Heart right ventricle (tissue), 16 donors: ENCODE measurements around the gene CEMP1. TPM values are rescaled to one million over a fixed set of nuclear protein-coding genes. Genes with fewer than 3 reads are reported as not detected.
"Not testable (repeated sequence)": the region's sequence is repeated elsewhere in the genome, so short reads cannot be mapped to it uniquely, and the experiment has no call there.

ENCODE experiments used
- ATAC-seq, 8 donors: fragments of 200-7000 bp; cut with Tn5 transposase; one replicate each; pipeline ENCODE4 v1.9.1; 2020; ENCODE audit warnings: mild to moderate bottlenecking in 8 of 8, moderate library complexity in 8 of 8, moderate number of reproducible peaks in 1 of 8
- DNase-seq, 2 donors: peaks; one replicate each; pipeline ENCODE4 v3.0.0-alpha.2; 2020
- H3K27ac ChIP-seq, 10 donors: fragments of 200-600 bp; sonication (generic) in 2 of 10; one replicate each; pipeline versions ENCODE4 v1.5.0 to v1.8.0; 2020 to 2022; ENCODE audit warnings: mild to moderate bottlenecking in 3 of 10
- H3K27me3 ChIP-seq, 7 donors: fragments of 200-600 bp; one replicate each; pipeline ENCODE4 v1.8.0; 2021 to 2022; ENCODE audit warnings: mild to moderate bottlenecking in 2 of 7
- H3K36me3 ChIP-seq, 9 donors: fragments of 200-600 bp; sonication (generic) in 1 of 9; one replicate each; pipeline versions ENCODE4 v1.5.0 to v1.8.0; 2020 to 2022; ENCODE audit warnings: mild to moderate bottlenecking in 2 of 9
- H3K4me1 ChIP-seq, 9 donors: fragments of 200-600 bp; sonication (generic) in 1 of 9; one replicate each; pipeline versions ENCODE4 v1.5.0 to v1.8.0; 2020 to 2022; ENCODE audit warnings: mild to moderate bottlenecking in 4 of 9
- H3K4me3 ChIP-seq, 10 donors: fragments of 200-600 bp; sonication (generic) in 2 of 10; one replicate each; pipeline versions ENCODE4 v1.5.0 to v1.8.0; 2020 to 2022; ENCODE audit warnings: mild to moderate bottlenecking in 7 of 10, moderate library complexity in 2 of 10
- H3K9me3 ChIP-seq, 11 donors: fragments of 200-600 bp in 10 of 11; sonication (generic) in 2 of 11; one replicate each; pipeline versions ENCODE4 v1.5.0 to v1.8.0; 2013 to 2022; ENCODE audit warnings: mild to moderate bottlenecking in 2 of 11, control low read depth in 1 of 11, moderate library complexity in 1 of 11
- WGBS, 2 donors: extraction: QIAGEN DNeasy Blood & Tissue Kit; methylation state at CpG; one replicate each; pipeline ENCODE4 v1.1.7; 2013; ENCODE audit warnings: inconsistent platforms in 1 of 2; 5-methylcytosine and 5-hydroxymethylcytosine counted together
- intact Hi-C, 10 donors: fragments of 100-400 bp; cut with DNase I; formaldehyde crosslinking; loops; one replicate each; pipeline versions ENCODE4 v1.11.1 to v1.14.2; 2022
- long read RNA-seq, 3 donors: library from polyadenylated mRNA; unstranded; transcript quantifications; one replicate each; pipeline ENCODE4 v2.0.0, GENCODE V29; 2020 to 2021
- polyA plus RNA-seq, 2 donors: library from polyadenylated mRNA; stranded (reverse); fragments of 200-250 nt; gene quantifications; one replicate each; pipeline ENCODE4 v1.2.3, GENCODE V29; 2013
- total RNA-seq, 10 donors: library from RNA; stranded (reverse); fragmentation: NEBNext Ultra II Directional in 3 of 10; extraction: Animal tissue kit (Norgen Biotek cat#: 25700) in 3 of 10; gene quantifications; one replicate each; pipeline versions ENCODE4 v1.2.1 to v1.2.4, GENCODE V29; 2021 to 2023
- TF ChIP-seq, protein P1 (sequence below), 9 donors: fragments of 200-600 bp; sonication (generic) in 2 of 9; IDR thresholded peaks; one replicate each; pipeline versions ENCODE4 v1.5.0 to v1.8.0; 2021 to 2022; ENCODE audit warnings: antibody characterized with exemption in 9 of 9, mild to moderate bottlenecking in 5 of 9, moderate library complexity in 1 of 9
- donor health status: Arrhythmogenic right ventricular cardiomyopathy.
- donor health status: ischemic (EF 13 %, LVEDD 7.1; RV severe dilation, severe dysfunction).
- donor health status: healthy with polysubstance abuse.
- donor health status: DM: no; HTN: yes; CAD: no.
- donor health status: DM: no; HTN: no; CAD: no.
- donor health status: ischemic (EF 25% LVEDD 6.9; RV normal size, moderate dysfunction).
- donor health status: ischemic (EF 25% LVEDD 5.7; RV mildly dilated, moderate dysfunction).
- donor health status: healthy.
- donor health status: DM: yes; HTN: yes; CAD: no.
- donor health status: Ischemic cardiomyopathy.
- donor health status: ischemic (EF 35%, LVEDD 5.7; RV mildly dilated, moderate dysfunction).
- donor health status: nonischemic (EF 11% LVEDD 7.7; RV severe dilation, severe dysfunction).
- donor health status: DM: yes; HTN: yes; CAD: no.
- donor health status: PGD.
- donor health status: ischemic (EF 29% LVEDD 5.4; RV normal size, mild dysfunction).
- donor health status: nonischemic (EF 23%, LVEDD 6.1; RV moderate dilation, normal function).

Gene CEMP1, protein sequence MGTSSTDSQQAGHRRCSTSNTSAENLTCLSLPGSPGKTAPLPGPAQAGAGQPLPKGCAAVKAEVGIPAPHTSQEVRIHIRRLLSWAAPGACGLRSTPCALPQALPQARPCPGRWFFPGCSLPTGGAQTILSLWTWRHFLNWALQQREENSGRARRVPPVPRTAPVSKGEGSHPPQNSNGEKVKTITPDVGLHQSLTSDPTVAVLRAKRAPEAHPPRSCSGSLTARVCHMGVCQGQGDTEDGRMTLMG
- total RNA-seq (not detected), polyA plus RNA-seq (under 1 TPM; 0.20 to 0.44 TPM)
- long read RNA-seq, donor 1 = 0 reads
- long read RNA-seq, donor 2 = 0 reads
- long read RNA-seq, donor 3 = 0 reads

DNA sequence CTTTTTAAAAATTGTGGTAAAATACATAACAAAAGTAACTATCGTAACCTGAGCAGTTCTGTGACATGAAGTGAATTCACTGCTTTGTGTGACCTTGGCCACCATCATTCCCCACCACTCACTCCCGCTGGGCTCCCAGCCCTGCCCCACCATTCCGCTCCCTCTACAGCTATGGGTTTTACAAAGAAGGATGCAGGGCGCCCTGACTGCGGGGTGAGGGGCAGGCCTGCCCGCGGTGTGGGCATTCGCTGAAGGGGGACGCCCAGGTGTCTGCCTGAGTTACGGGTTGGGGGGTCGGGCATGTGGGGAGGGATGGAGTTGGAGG, at the start of gene CEMP1:
Gene CEMP1 (minus strand): TSS at position 38 of the 325 bp plus-strand sequence. CDS start 335 bp downstream, outside the sequence.
- ATAC-seq = peak in 2 of 8 donors; percentile 0 to 3
- peak within 1 kb of the TSS; percentile 55 to 94 (median 86) for H3K27ac ChIP-seq
- peaks cover 0 to 32% (median 12%) of the 10 kb centered on the region in 9 donors for H3K4me1 ChIP-seq
- peak within 1 kb of the TSS; percentile 47 to 77 (median 66) for H3K4me3 ChIP-seq
- no peak for DNase-seq
- TF ChIP-seq, protein P1, sequence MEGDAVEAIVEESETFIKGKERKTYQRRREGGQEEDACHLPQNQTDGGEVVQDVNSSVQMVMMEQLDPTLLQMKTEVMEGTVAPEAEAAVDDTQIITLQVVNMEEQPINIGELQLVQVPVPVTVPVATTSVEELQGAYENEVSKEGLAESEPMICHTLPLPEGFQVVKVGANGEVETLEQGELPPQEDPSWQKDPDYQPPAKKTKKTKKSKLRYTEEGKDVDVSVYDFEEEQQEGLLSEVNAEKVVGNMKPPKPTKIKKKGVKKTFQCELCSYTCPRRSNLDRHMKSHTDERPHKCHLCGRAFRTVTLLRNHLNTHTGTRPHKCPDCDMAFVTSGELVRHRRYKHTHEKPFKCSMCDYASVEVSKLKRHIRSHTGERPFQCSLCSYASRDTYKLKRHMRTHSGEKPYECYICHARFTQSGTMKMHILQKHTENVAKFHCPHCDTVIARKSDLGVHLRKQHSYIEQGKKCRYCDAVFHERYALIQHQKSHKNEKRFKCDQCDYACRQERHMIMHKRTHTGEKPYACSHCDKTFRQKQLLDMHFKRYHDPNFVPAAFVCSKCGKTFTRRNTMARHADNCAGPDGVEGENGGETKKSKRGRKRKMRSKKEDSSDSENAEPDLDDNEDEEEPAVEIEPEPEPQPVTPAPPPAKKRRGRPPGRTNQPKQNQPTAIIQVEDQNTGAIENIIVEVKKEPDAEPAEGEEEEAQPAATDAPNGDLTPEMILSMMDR (IDR thresholded peaks at IDR 0.05) = no peak
- no peaks in the 10 kb centered on the region for H3K27me3 ChIP-seq
- 11 to 17% methylated on average over 11 of the region's 11 CpGs for WGBS, 2 donors
- H3K9me3 ChIP-seq = no peaks in the 10 kb centered on the region
- intact Hi-C loops = no loop called here
- peaks cover 0 to 42% (median 11%) of the 10 kb centered on the region in 9 donors for H3K36me3 ChIP-seq

DNA sequence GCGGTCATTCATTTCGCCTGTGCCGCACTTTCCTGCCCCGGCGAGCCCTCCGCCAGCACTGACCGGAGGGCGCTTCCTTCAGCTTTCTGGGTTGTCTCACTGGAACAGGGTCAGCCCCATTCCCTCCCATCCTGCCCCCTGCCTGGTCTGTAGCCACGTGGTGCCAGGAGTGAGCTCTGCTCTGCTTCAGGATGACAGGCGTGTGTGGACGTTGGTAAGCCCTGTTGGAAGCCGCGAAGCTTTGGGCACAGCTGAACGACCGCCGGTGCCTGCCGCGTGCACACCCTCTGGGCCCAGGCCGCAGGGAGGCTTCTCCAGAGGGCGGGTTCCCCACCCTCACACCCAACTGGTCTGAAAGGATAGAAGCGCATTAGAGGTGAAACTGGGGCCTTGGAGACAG, 49.6 kb upstream of the CEMP1 start:
- ATAC-seq = peak in 7 of 8 donors; percentile 20 to 78 (median 68)

DNA sequence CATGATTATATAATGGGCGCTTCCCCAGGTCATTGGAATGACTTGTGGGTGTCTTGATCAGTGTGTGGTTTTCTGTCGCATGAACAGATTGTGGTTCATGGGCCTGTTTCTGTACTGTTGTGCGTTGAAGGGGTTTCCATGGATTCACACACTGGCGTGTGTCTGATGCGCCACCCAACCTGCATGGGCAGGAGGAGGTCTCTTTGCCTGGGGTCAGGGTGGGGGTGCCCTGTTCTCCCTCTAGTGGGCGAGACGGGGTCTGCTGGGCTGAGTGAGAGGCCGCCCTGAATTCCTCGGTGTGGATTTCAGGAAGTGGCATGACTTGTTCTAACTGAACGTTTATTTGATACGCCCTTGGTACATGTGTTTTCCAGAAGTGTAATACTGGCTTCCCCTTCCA, 48.9 kb upstream of the CEMP1 start:
- H3K27ac ChIP-seq, intact Hi-C loops, H3K9me3 ChIP-seq, ATAC-seq, H3K36me3 ChIP-seq, H3K27me3 ChIP-seq, H3K4me1 ChIP-seq, DNase-seq, H3K4me3 ChIP-seq: not testable (repeated sequence)
- whole genome bisulfite sequencing, 2 donors = 56 to 67% methylated on average over 4 to 6 of the region's 11 CpGs

More for the DNA sequence above, 49.6 kb upstream of the CEMP1 start:
- Histone ChIP-seq H3K36me3 (peaks cover 0 to 14% (median under 1%) of the 10 kb centered on the region in 9 donors), H3K4me1 (peaks cover 0 to 13% (median 11%) of the 10 kb centered on the region in 9 donors)
- H3K9me3 ChIP-seq, H3K4me3 ChIP-seq, intact Hi-C loops, H3K27ac ChIP-seq, DNase-seq, H3K27me3 ChIP-seq: not testable (repeated sequence)
- WGBS, 2 donors = no CpG with 5 or more reads among the region's 21 CpGs

DNA sequence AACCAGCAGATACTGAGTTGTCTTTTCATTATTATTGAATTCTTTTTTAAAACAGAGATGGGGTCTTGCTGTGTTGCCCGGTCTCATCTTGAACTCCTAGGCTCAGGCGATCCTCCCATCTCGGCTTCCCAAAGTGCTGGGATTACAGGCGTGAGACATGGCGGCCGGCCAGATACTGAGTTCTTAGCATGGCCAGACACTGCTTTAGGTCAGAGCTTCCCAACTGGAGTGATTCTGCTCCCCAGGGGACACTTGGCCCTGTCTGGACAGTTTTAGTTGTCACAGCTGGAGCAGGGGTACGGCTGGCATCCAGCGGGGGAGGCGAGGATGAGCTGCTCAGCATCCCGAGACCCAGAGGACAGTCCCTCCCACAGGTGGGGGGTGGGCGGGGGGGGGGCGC, 47.7 kb upstream of the CEMP1 start:
- H3K27ac ChIP-seq, H3K36me3 ChIP-seq, DNase-seq, H3K27me3 ChIP-seq, intact Hi-C loops, H3K4me3 ChIP-seq, H3K4me1 ChIP-seq, H3K9me3 ChIP-seq: not testable (repeated sequence)
- peak in 2 of 8 donors; percentile 18 to 36 for ATAC-seq
- 63 to 88% methylated on average over 2 of the region's 12 CpGs for WGBS, 2 donors

DNA sequence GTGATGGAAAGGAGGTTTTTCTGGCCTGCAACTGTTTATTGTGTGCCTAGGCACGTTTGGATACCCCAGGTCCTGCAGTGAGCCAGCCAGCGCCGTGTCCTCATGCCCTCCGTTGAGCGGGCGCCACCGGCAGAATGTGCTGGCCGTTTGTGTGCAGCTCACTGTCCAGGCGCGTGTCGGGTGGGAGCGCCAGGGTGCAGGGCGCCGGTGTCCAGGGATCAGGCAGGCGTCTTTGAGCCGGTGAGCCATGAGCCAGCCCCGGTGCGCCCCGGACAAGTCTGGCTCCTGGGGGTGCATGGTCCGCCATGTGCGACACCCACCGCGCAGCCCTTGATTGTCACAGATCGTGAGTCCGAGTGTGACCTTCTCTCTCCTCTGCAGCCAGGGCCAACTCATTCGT, 45.8 kb upstream of the CEMP1 start:
- not testable (repeated sequence) for DNase-seq

DNA sequence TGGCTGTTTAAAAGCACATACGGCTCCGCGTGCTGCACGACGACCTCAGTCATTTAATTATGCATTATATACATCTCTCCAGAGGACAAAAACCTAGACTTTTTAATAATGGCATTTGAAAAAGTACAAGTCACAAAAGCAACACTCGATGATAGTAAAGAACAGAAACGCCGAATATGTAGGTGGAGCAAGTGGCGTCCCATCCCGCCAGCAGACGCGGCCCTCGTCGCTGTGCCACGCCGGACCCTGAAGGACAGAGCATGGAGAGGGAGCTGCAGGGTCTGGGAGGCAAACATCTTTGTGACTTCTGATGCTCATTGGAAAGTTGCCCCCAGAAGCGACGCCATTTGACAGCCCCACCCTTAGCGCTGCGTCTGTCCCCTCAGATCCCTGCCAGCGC, 44.6 kb upstream of the CEMP1 start:
- H3K27ac ChIP-seq, H3K4me3 ChIP-seq, ATAC-seq, DNase-seq, H3K36me3 ChIP-seq, H3K9me3 ChIP-seq, H3K27me3 ChIP-seq, intact Hi-C loops, H3K4me1 ChIP-seq: not testable (repeated sequence)
- WGBS, 2 donors = 80 to 100% methylated on average over 1 of the region's 21 CpGs

More for the DNA sequence above, 45.8 kb upstream of the CEMP1 start:
- 94 to 100% methylated on average over 2 to 19 of the region's 26 CpGs for WGBS, 2 donors
- intact Hi-C loops, H3K36me3 ChIP-seq, H3K27me3 ChIP-seq, H3K4me1 ChIP-seq, H3K27ac ChIP-seq, H3K9me3 ChIP-seq, H3K4me3 ChIP-seq: not testable (repeated sequence)
- ATAC-seq = peak in 1 of 8 donors; percentile 11

DNA sequence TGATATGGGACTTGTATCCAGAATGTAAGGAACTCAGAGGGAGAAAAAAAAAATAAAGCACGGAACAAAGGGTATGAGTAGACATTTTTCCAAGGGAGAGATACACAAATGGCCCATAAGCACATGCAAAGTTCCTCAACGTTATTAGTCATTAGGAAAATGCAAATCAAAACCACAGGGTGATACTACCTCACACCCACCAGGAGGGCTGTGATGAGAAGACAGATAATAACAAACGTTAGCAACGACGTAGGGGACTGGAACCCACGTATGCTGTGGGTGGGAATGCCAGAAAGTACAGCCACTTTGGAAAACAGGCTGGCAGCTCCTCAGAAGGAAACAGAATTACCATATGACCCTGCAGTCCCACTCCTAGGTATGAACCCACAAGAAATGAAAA, 41.5 kb upstream of the CEMP1 start:
- intact Hi-C loops = not testable (repeated sequence)

DNA sequence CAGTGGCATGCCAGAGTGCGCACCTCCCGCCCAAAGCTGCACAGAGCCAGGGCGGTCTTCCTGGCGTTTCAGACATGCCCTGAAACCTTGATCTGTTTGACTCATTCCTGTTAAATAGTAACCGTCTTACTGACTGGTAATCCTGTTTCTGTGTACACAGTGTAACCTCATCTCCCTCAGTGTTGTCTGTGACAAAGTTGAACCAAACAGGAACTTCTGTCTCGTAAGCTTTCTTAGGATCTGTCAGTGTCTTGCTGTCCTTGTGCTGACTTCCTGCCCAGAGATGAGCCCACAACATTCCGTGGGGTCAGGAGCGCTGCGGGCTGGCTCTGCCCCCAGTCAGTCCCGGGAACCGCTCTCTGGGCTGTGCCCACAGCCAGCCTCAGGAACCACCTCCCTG, 37.4 kb upstream of the CEMP1 start:
- ATAC-seq = peak in 1 of 8 donors; percentile 30
- intact Hi-C loops, H3K4me1 ChIP-seq, H3K27me3 ChIP-seq, H3K4me3 ChIP-seq, H3K9me3 ChIP-seq, H3K27ac ChIP-seq, H3K36me3 ChIP-seq, DNase-seq: not testable (repeated sequence)
- WGBS, 2 donors = no CpG with 5 or more reads among the region's 11 CpGs

More for the DNA sequence above, 41.5 kb upstream of the CEMP1 start:
- H3K36me3 ChIP-seq, H3K27ac ChIP-seq, H3K9me3 ChIP-seq, DNase-seq, H3K4me1 ChIP-seq, H3K27me3 ChIP-seq, H3K4me3 ChIP-seq, ATAC-seq: not testable (repeated sequence)
- no CpG with 5 or more reads among the region's 6 CpGs for WGBS, 2 donors

DNA sequence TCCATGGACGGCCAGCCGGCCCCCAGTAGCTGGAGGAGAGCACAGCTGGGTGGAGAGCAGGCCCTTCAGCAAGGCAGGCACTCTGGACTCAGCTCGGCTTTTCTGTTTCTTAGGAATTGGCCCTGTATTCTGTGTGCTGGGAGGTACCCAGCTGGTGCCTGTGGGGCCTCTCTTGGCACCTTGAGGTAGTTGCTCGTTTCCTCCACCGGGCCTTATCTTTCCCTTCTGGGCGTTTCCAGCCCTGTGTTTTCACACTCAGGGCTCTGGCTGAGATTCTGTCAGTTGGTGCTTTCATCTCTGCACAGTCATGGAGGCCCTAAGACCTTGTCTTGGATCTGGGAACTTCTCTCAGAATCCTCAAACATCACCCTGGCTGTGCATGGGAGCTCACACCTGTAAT, 36.3 kb upstream of the CEMP1 start:
- H3K4me3 ChIP-seq, H3K27ac ChIP-seq, DNase-seq, H3K4me1 ChIP-seq, H3K36me3 ChIP-seq, H3K9me3 ChIP-seq, H3K27me3 ChIP-seq, intact Hi-C loops, ATAC-seq: not testable (repeated sequence)
- WGBS, 2 donors = no CpG with 5 or more reads among the region's 6 CpGs
